ENCODE data around the gene LCN6. TPM values are rescaled to one million over a fixed set of nuclear protein-coding genes. Genes with fewer than 3 reads are reported as not detected.

LCN6 gene
- total RNA-seq, 1 experiment from 2014 or later = not detected

DNA sequence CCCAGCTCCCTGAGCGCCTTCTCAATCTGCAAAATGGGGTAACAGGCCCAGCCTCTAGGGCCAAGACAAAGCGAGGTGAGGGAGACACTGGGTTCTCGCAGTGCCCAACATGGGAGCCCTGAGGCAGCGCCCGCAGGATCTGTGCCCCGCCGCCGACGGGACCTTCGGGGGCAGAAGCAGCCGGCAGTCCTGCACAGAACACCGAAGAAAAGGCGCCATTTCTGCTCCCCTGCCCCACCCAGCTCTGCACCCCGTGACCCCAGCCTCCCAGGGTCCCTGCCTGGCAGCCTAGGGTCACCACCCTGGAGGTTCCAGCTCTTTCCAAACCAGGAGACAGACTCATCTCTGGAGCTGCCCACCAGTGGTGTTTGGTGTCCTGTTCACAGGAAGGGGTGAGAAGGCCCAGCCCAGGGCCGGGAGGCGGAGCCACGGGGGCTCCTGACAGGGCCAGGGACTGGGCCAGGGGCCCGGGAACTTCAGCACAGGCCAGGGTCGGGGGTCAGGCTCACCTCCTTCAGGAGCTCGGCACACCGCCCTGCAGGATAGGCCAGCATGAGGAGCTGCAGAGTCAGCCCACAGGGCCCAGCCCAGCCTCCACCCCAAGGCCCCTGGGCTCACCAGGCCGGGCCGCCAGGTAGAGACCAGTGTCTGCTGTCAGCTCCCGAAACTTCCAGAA is 6.4 kb upstream of the LCN6 start:
- no peaks in the 10 kb centered on the region for H3K27me3 Mint-ChIP-seq (ENCODE audit: insufficient read depth, unreplicated experiment)
- Histone ChIP-seq H3K36me3 (ENCODE audit: control insufficient read depth, insufficient read depth, low read length) (no peaks in the 10 kb centered on the region), H3K27me3 (replicated peaks; ENCODE audit: control insufficient read depth, insufficient read depth, low read length) (no peaks in the 10 kb centered on the region), H3K4me1 (no peaks in the 10 kb centered on the region), H3K9me3 (peaks cover 13% of the 10 kb centered on the region), H3K4me3 (ENCODE audit: low read depth, low read length) (no peak overlapping the region)
- no peak for TF ChIP-seq CTCF (IDR thresholded peaks at IDR 0.05; ENCODE audit: insufficient read depth in 1 of 2, low read depth in 1 of 2, low read length in 1 of 2, severe bottlenecking in 1 of 2, unreplicated experiment in 1 of 2)
- BruUV-seq (replicated peaks) = no TSS peak
- no peak overlapping the region for H3K4me3 Mint-ChIP-seq (ENCODE audit: unreplicated experiment)
- no peaks in the 10 kb centered on the region for H3K36me3 Mint-ChIP-seq (ENCODE audit: insufficient read depth, unreplicated experiment)
- peak in 1 of 2 experiments; percentile 18 for DNase-seq
- intact Hi-C loops (cut with micrococcal nuclease; ENCODE audit: unreplicated experiment) = no loop called here
- peaks cover 28% of the 10 kb centered on the region for H3K9me3 Mint-ChIP-seq (ENCODE audit: unreplicated experiment)
- ChIA-PET POLR2A (no interaction called here), CTCF (interaction anchor here (0.6 to 1.4 kb wide), 3 partner anchors 10 to 237 kb away, joined by 3 to 4 read pairs (median 4); no protein-coding TSS in a partner anchor)
- no peak overlapping the region for H3K27ac Mint-ChIP-seq (ENCODE audit: unreplicated experiment)
- H3K4me1 Mint-ChIP-seq (ENCODE audit: low read depth, unreplicated experiment) = no peaks in the 10 kb centered on the region

DNA sequence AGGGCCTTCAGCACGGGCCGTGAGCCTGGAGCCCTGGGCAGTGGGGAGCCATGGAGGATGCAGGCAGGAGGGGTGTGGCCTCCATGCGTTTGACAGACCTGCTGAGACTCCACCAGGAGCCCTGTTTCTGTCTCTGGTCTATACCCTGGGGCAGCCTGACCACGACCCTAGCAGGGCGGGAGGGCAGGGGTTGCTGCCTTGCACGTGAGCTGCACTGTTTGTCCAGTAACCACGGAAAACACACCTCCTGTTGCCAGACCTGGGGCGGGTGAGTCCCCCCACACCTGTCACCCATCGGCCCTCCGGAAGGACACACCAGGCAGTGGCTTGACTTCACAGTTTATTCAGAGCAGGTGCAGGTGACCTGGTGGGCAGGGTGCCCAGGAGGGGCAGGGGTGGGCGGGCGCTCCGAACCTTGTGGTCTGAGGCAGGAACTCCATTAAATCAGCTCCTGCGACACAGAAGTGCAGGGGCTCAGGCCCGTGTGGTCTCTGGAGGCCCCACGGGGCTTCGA is 5.8 kb upstream of the LCN6 start:
- no peak overlapping the region for H3K4me3 Mint-ChIP-seq (ENCODE audit: unreplicated experiment)
- ChIA-PET POLR2A (no interaction called here), CTCF (interaction anchor here (1.4 kb wide), 1 partner anchor 10 kb away, joined by 4 read pairs; no protein-coding TSS in a partner anchor)
- BruUV-seq (replicated peaks) = no TSS peak
- Histone ChIP-seq H3K4me3 (ENCODE audit: low read depth, low read length) (no peak overlapping the region), H3K4me1 (no peaks in the 10 kb centered on the region), H3K36me3 (ENCODE audit: control insufficient read depth, insufficient read depth, low read length) (no peaks in the 10 kb centered on the region), H3K27me3 (replicated peaks; ENCODE audit: control insufficient read depth, insufficient read depth, low read length) (no peaks in the 10 kb centered on the region), H3K9me3 (peaks cover 13% of the 10 kb centered on the region)
- no peak overlapping the region for H3K27ac Mint-ChIP-seq (ENCODE audit: unreplicated experiment)
- intact Hi-C loops (cut with micrococcal nuclease; ENCODE audit: unreplicated experiment) = no loop called here
- peaks cover 28% of the 10 kb centered on the region for H3K9me3 Mint-ChIP-seq (ENCODE audit: unreplicated experiment)
- no peaks in the 10 kb centered on the region for H3K36me3 Mint-ChIP-seq (ENCODE audit: insufficient read depth, unreplicated experiment)
- DNase-seq = no peak
- H3K27me3 Mint-ChIP-seq (ENCODE audit: insufficient read depth, unreplicated experiment) = no peaks in the 10 kb centered on the region
- H3K4me1 Mint-ChIP-seq (ENCODE audit: low read depth, unreplicated experiment) = no peaks in the 10 kb centered on the region
- TF ChIP-seq CTCF (IDR thresholded peaks at IDR 0.05; ENCODE audit: insufficient read depth in 1 of 2, low read depth in 1 of 2, low read length in 1 of 2, severe bottlenecking in 1 of 2, unreplicated experiment in 1 of 2) = no peak

DNA sequence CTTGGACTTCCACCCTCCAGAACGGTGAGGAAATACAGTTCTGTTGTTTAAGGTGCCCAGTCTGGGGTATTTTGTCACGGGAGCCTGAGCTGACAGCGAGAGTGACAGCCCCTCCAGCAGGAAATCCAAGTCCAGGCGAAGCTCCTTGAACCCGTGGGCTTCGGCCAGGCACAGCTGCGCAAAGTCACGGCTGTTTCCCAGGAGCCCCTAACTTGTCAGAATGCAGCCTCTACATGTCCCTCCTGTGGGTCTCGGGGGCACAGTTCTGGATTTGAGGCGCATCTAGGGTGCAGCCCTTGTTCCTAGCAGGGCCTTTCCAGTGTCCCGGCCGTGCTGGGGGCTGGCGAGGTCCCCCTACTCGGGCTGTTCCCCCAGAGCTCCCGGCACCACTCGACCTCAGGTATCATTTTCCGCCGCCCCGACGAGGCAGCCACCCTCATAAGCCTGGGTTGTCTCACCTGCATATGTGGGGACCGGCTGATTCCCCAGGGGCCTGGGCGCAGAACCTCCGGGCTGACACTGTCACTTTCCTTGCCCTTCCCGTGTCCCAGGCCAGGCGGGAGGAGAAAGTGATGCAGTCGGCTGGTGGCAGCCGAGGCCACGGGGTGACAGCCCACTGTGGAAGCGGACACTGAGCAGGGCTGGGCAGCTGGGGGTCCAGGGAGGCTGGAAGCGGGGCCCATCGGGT is 5.2 kb upstream of the LCN6 start:
- no TSS peak for BruUV-seq (replicated peaks)
- no peak overlapping the region for H3K4me3 ChIP-seq (ENCODE audit: low read depth, low read length)
- H3K4me1 Mint-ChIP-seq (ENCODE audit: low read depth, unreplicated experiment) = no peaks in the 10 kb centered on the region
- intact Hi-C loops (cut with micrococcal nuclease; ENCODE audit: unreplicated experiment) = no loop called here
- TF ChIP-seq CTCF (IDR thresholded peaks at IDR 0.05; ENCODE audit: insufficient read depth in 1 of 2, low read depth in 1 of 2, low read length in 1 of 2, severe bottlenecking in 1 of 2, unreplicated experiment in 1 of 2) = no peak
- ChIA-PET POLR2A (no interaction called here), CTCF (no interaction called here)
- no peak overlapping the region for H3K4me3 Mint-ChIP-seq (ENCODE audit: unreplicated experiment)
- H3K27me3 ChIP-seq (replicated peaks; ENCODE audit: control insufficient read depth, insufficient read depth, low read length) = no peaks in the 10 kb centered on the region
- H3K36me3 Mint-ChIP-seq (ENCODE audit: insufficient read depth, unreplicated experiment) = no peaks in the 10 kb centered on the region
- no peaks in the 10 kb centered on the region for H3K36me3 ChIP-seq (ENCODE audit: control insufficient read depth, insufficient read depth, low read length)
- H3K9me3 Mint-ChIP-seq (ENCODE audit: unreplicated experiment) = peaks cover 28% of the 10 kb centered on the region
- H3K27ac Mint-ChIP-seq (ENCODE audit: unreplicated experiment) = no peak overlapping the region
- no peaks in the 10 kb centered on the region for H3K27me3 Mint-ChIP-seq (ENCODE audit: insufficient read depth, unreplicated experiment)
- DNase-seq = no peak
- peaks cover 13% of the 10 kb centered on the region for H3K9me3 ChIP-seq
- H3K4me1 ChIP-seq = no peaks in the 10 kb centered on the region
